GM19025 (cell line): ENCODE results near the gene RBBP8.

ENCODE experiments used
- ATAC-seq: cut with Tn5 transposase; IDR thresholded peaks from one replicate; pipeline ENCODE4 v1.9.1; 2021; ENCODE audit warnings: mild to moderate bottlenecking, low read depth, moderate library complexity; ENCODE audit not compliant: unreplicated experiment

Gene RBBP8

GRCh38 chr18:23057096-23057495 is 124.0 kb downstream of the RBBP8 start:
- ATAC-seq, result no peak

GRCh38 chr18:23058746-23059415 is 125.8 kb downstream of the RBBP8 start:
- no peak for ATAC-seq

- no peak for ATAC-seq
Observed at GRCh38 chr18:23059541-23060465, 126.7 kb downstream of the RBBP8 start.

- ATAC-seq, result no peak
Observed at GRCh38 chr18:23062011-23062410, 128.9 kb downstream of the RBBP8 start.

GRCh38 chr18:23063502-23063901 is 130.4 kb downstream of the RBBP8 start:
- ATAC-seq, result no peak

- ATAC-seq, result no peak
Observed at GRCh38 chr18:23065234-23065806, 132.2 kb downstream of the RBBP8 start.

- no peak for ATAC-seq
Observed at GRCh38 chr18:23066060-23066459, 132.9 kb downstream of the RBBP8 start.

GRCh38 chr18:23066504-23067039 is 133.4 kb downstream of the RBBP8 start:
- ATAC-seq, result no peak

- ATAC-seq, result no peak
Observed at GRCh38 chr18:23067236-23067635, 134.1 kb downstream of the RBBP8 start.

GRCh38 chr18:23068011-23068410 is 134.9 kb downstream of the RBBP8 start:
- no peak for ATAC-seq

GRCh38 chr18:23068570-23069310 is 135.6 kb downstream of the RBBP8 start:
- ATAC-seq, result no peak

- ATAC-seq, result no peak
Observed at GRCh38 chr18:23069481-23069880, 136.4 kb downstream of the RBBP8 start.

- no peak for ATAC-seq
Observed at GRCh38 chr18:23069898-23070297, 136.8 kb downstream of the RBBP8 start.

GRCh38 chr18:23071285-23071684 is 138.2 kb downstream of the RBBP8 start:
- peak; percentile 98 for ATAC-seq

GRCh38 chr18:23072079-23072478 is 139.0 kb downstream of the RBBP8 start:
- ATAC-seq, result no peak

- ATAC-seq, result no peak
Observed at GRCh38 chr18:23073996-23074606, 141.0 kb downstream of the RBBP8 start.
